Measurements from ENCODE around the gene CD79A. TPM values are rescaled to one million over a fixed set of nuclear protein-coding genes. Genes with fewer than 3 reads are reported as not detected.

The CD79A gene
- 0.55 TPM for total RNA-seq

DNA sequence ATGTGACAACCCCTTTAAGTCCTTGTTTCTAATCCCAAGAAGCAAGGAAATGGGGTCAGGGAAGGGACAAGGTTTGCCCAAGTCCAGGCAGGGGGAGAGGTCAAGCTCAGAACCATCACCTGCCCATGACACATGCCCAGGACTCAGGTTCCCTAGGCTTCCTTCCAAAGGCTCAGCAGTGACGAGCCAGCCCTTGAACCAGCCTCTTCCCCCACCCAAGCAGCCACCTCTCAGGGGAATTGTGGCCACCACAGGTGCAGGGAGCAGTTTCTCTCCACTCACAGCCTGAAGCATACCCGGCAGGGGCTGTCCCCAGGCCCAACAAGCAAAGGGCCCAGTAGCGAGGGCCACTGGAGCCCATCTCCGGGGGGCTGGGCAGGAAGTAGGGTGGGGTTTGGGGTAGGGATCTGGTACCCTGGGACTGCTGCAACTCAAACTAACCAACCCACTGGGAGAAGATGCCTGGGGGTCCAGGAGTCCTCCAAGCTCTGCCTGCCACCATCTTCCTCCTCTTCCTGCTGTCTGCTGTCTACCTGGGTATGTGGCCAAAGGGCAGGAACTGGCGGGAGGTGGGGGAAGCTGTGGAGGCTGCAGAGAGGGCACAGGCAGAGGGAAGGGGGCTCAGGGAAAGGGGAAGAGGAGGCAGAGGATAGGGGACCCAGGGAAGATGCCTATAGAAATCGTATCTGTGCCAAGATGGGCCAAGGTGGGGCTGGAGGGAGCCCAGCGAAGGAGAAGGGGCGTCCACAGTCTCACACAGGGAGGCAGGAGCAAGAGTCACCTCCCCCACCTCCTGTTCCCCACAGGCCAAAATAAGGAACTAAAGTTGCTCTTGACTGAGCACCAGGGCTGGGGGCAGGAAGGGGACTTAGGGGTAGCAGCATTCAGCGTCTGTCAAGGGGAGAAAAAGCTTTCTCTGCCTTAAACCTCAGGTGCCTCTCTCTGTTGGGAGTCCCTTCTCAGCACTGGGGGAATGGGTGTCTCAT is at the start of gene CD79A:
TSS of gene CD79A (plus strand) at position 433 of the 986 bp plus-strand sequence. CDS start at position 459, 26 bp downstream.
- no peak for DNase-seq (ENCODE audit: low spot score)
- ATAC-seq, result no peak

- no peak for ATAC-seq
- no peak for DNase-seq (ENCODE audit: low spot score)
Measured at GRCh38 chr19:41837981-41838708, 38.9 kb upstream of the CD79A start.

- no peak for DNase-seq (ENCODE audit: low spot score)
- ATAC-seq, result no peak
Measured at GRCh38 chr19:41839211-41839610, 37.9 kb upstream of the CD79A start.

GRCh38 chr19:41843371-41843770 is 33.7 kb upstream of the CD79A start:
- DNase-seq (ENCODE audit: low spot score) (no peak), ATAC-seq (no peak)

- DNase-seq (ENCODE audit: low spot score) (no peak), ATAC-seq (no peak)
Measured at GRCh38 chr19:41844601-41845000, 32.5 kb upstream of the CD79A start, which contains the start of gene LYPD4. LYPD4 (minus strand) TSS chr19:41844683; CDS start chr19:41839285, 5,398 bp downstream.

- DNase-seq (ENCODE audit: low spot score), result no peak
- ATAC-seq, result no peak
Measured at GRCh38 chr19:41845001-41845050, 32.3 kb upstream of the CD79A start, which contains the start of gene DMRTC2. DMRTC2 (plus strand) TSS chr19:41845042; CDS start chr19:41847429, 2,387 bp downstream.

DNA sequence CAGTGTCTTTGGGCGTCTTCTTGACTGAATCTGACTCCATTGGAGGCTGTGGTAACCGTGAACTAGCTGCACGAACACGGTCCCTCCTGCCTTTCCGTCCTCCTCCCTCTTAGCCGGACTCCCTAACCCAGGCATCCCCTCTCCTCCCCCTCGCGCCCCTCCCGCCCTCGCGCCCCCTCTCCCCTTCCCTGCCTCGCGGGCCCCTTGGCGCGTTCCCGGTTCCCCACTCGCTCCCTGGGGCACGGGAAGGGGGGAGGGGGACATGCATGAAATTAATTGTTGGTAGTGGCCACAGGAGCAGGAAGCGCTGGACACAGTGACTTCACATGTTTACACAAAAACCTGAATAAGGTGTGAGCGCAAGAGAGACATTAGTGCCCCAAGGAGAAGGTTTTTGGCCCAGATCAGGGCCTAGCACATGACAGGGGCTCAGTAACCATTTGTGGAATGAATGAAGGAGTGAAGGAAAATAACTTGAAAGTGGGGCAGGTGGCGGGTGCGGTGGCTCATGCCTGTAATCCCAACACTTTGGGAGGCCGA is 32.0 kb upstream of the CD79A start:
- ATAC-seq (no peak), DNase-seq (ENCODE audit: low spot score) (no peak)

GRCh38 chr19:41847351-41848105 is 29.6 kb upstream of the CD79A start:
- ATAC-seq (no peak), DNase-seq (ENCODE audit: low spot score) (no peak)

- DNase-seq (ENCODE audit: low spot score) (no peak), ATAC-seq (no peak)
Measured at GRCh38 chr19:41848666-41849065, 28.4 kb upstream of the CD79A start.

DNA sequence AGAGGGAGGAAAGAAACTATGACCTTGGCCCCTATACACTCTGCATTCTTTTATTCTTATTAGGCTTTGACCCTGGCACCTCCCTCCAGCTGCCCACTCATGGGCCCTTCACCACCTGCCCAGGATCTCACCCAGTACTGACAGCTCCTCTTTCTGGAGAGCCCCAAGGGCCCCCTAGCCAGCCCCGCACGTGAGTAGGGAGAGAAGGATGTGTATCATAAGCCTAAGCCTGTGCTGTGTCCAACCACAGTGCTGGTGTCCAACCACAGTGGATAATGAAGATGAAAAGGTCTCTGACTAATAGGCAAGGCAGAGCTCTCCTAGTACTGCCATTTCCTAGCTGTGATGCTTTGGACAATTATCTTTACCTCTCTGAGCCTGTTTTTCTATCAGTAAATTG is 28.0 kb upstream of the CD79A start:
- DNase-seq (ENCODE audit: low spot score) (no peak), ATAC-seq (no peak)

- DNase-seq (ENCODE audit: low spot score), result no peak
- ATAC-seq, result no peak
Measured at GRCh38 chr19:41850381-41850780, 26.7 kb upstream of the CD79A start.

DNA sequence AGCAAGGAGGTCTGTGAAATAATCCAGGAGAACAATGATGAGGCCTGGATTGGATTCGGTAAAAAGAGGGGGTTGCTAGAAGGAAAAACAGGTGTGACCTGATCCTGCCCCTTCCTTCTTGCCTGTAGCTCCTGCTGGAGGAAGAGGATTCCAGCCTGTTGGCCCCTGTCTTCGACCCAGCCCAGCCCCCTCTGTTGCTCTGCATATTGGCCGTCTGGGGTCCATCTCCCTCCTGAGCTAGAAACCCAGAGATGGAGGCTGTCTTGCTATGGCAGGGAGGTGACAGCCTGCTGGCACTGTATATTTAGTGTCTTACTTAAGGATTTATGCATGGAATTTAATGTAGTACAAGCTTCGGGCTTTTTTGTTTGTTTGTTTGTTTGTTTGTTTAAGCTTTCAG is 25.6 kb upstream of the CD79A start:
- DNase-seq (ENCODE audit: low spot score) (no peak), ATAC-seq (no peak)

DNA sequence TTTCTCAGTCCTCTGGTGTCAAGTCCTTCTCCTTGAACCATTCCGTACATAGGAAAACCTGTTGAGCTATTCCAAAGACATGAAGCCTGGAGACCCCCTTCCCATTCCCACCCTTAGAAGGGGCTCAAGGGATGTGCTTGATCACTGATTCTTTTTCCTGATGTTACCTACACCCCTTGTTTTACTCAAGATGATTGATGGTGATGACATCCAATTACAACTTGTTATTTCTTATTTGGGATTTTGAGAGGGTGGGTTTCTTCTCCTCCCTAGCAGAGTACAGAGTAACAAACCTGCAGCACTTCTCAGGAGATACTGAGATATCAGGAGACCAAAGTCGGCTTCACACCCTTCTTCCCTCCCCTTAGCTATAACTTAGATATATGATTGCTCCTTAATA is 23.7 kb upstream of the CD79A start:
- ATAC-seq (no peak), DNase-seq (ENCODE audit: low spot score) (no peak)

DNA sequence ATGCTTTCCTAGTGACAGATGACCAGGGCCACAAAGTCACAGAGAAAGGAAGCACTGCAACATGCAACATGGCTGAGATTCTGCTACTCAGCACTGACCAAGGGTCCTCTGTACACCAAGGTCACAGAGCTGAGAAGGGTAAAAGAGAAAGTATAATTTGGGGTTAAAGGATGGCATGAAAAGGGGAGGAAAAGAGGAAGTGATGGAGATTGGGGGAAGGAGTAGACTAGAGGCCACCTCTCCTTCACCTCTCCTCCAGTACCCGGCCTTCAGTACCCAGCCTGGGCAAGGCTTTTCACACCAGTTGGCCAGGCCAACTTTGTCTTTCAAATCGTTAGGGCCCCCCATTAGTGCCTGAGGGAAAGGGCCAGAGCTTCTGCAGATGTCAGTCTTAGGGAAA is 23.3 kb upstream of the CD79A start:
- no peak for ATAC-seq
- DNase-seq (ENCODE audit: low spot score), result no peak

DNA sequence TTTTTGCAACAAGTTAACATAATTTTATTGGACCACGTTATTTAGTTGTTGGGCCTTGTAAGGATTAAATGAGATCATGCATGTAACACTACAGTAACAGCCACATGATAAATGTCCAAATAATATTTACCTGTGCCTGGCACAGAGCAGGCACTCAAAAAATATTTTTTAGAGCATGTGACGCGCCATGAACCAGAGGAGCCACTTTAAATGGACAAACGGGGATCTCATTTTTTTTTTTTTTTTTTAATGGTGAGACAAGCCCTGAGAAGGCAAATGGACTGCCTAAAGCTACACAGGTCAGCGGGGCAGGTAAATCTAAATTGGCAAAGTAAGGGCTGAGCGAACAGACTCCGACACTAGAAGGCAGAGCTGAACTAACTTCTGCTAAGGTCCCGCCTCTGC is 17.9 kb upstream of the CD79A start:
- DNase-seq (ENCODE audit: low spot score) (no peak), ATAC-seq (no peak)

GRCh38 chr19:41859618-41860418 is 17.3 kb upstream of the CD79A start, which contains the start of gene RPS19:
RPS19 (plus strand) TSS chr19:41860255; CDS start chr19:41860775, 520 bp downstream.
- ATAC-seq (peak; percentile 91), DNase-seq (ENCODE audit: low spot score) (peak; percentile 99)

GRCh38 chr19:41860419-41861115 is 16.5 kb upstream of the CD79A start:
- DNase-seq (ENCODE audit: low spot score), result no peak
- no peak for ATAC-seq

GRCh38 chr19:41861116-41861768 is 15.8 kb upstream of the CD79A start:
- ATAC-seq (no peak), DNase-seq (ENCODE audit: low spot score) (no peak)

DNA sequence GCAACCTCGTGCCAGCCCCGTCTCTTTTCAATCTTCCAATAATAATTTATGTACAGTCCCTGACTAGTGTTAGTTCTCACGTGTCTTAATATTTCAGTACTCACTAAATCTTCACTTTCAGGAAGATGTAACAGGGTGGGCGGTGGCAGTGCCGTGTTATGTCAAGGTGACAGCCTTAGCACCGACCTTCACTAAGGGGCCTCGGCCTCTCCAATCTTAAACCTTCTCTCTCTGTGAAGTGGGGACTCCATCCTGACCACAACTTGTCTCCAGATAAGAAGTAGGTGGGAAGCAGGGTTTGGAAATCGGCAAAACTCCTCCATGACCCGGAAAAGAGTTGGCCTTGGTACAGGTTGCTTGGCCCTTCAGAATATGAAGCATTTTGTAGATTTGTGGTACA is 15.2 kb upstream of the CD79A start:
- no peak for ATAC-seq
- DNase-seq (ENCODE audit: low spot score), result no peak

All from left lobe of liver (tissue), 2 donors.